T-helper 17 cell (primary cell): Measurements from ENCODE around the gene LCE7A. TPM values are rescaled to one million over a fixed set of nuclear protein-coding genes. Genes with fewer than 3 reads are reported as not detected.
A peak's percentile ranks its signal among the peaks of the same experiment; 100 is the strongest.

Source experiments
- ATAC-seq: fragments of 150-1000 bp; cut with Tn5 transposase; 2 replicates; pipeline ENCODE4 v1.10.0; 2021; ENCODE audit warnings: mild to moderate bottlenecking, moderate library complexity
- DNase-seq, 3 donors: peaks; one replicate each; pipeline versions ENCODE4 v3.0.0 to v3.0.0-alpha.2; 2020 to 2021
- H3K9me3 ChIP-seq: one replicate; pipeline ENCODE4 v1.7.0; 2013; ENCODE audit warnings: low read length, mild to moderate bottlenecking; ENCODE audit not compliant: control insufficient read depth, poor library complexity, severe bottlenecking
- H3K27ac Mint-ChIP-seq: one replicate; pipeline ENCODE4 v1.8.0; 2022; ENCODE audit warnings: mild to moderate bottlenecking, moderate library complexity, mixed read lengths
- H3K27me3 Mint-ChIP-seq: one replicate; pipeline ENCODE4 v1.8.0; 2022; ENCODE audit warnings: mixed read lengths
- H3K36me3 Mint-ChIP-seq: one replicate; pipeline ENCODE4 v1.8.0; 2022; ENCODE audit warnings: low read depth, mixed read lengths
- H3K4me1 Mint-ChIP-seq: one replicate; pipeline ENCODE4 v1.8.0; 2022; ENCODE audit warnings: mild to moderate bottlenecking, mixed read lengths
- H3K4me3 Mint-ChIP-seq: one replicate; pipeline ENCODE4 v1.8.0; 2022; ENCODE audit warnings: mild to moderate bottlenecking, moderate library complexity, mixed read lengths
- total RNA-seq, 4 donors: library from RNA in 2 of 4; stranded (reverse) in 2 of 4; gene quantifications; one replicate each; pipeline ENCODE4 v1.2.3 and lab custom pipeline; 2022 to 2026

The LCE7A gene
- total RNA-seq, 2 donors from 2014 or later = not detected

- H3K9me3 ChIP-seq = no peaks in the 10 kb centered on the region
- Mint-ChIP-seq H3K4me1 (peaks cover 2% of the 10 kb centered on the region), H3K27ac (no peak overlapping the region), H3K27me3 (peaks cover 17% of the 10 kb centered on the region), H3K4me3 (no peak overlapping the region), H3K36me3 (no peaks in the 10 kb centered on the region)
- DNase-seq (no peak), ATAC-seq (no peak)
These were observed 6.5 kb downstream of the LCE7A start for GRCh38 chr1:152866321-152866720.

GRCh38 chr1:152869808-152870419, 10.1 kb downstream of the LCE7A start:
- Mint-ChIP-seq H3K36me3 (no peaks in the 10 kb centered on the region), H3K27me3 (peaks cover 20% of the 10 kb centered on the region), H3K27ac (no peak overlapping the region), H3K4me1 (peaks cover 2% of the 10 kb centered on the region), H3K4me3 (no peak overlapping the region)
- peak; percentile 72 for ATAC-seq
- H3K9me3 ChIP-seq = no peaks in the 10 kb centered on the region
- peak in 2 of 3 donors; percentile 13 to 29 for DNase-seq

GRCh38 chr1:152870831-152871730, 11.3 kb downstream of the LCE7A start:
- Mint-ChIP-seq H3K4me3 (no peak overlapping the region), H3K4me1 (peaks cover 2% of the 10 kb centered on the region), H3K27ac (peak overlapping the region; percentile 16), H3K27me3 (peaks cover 29% of the 10 kb centered on the region), H3K36me3 (no peaks in the 10 kb centered on the region)
- no peak for DNase-seq
- no peak for ATAC-seq
- no peaks in the 10 kb centered on the region for H3K9me3 ChIP-seq

GRCh38 chr1:152871731-152872126, 11.9 kb downstream of the LCE7A start:
- Mint-ChIP-seq H3K4me3 (no peak overlapping the region), H3K36me3 (no peaks in the 10 kb centered on the region), H3K4me1 (peaks cover 2% of the 10 kb centered on the region), H3K27me3 (peaks cover 29% of the 10 kb centered on the region), H3K27ac (no peak overlapping the region)
- DNase-seq (no peak), ATAC-seq (no peak)
- no peaks in the 10 kb centered on the region for H3K9me3 ChIP-seq

- ATAC-seq (no peak), DNase-seq (no peak)
- no peaks in the 10 kb centered on the region for H3K36me3 Mint-ChIP-seq
- no peak overlapping the region for H3K27ac Mint-ChIP-seq
- H3K27me3 Mint-ChIP-seq = peaks cover 34% of the 10 kb centered on the region
- H3K4me3 Mint-ChIP-seq = no peak overlapping the region
- H3K9me3 ChIP-seq = no peaks in the 10 kb centered on the region
- peaks cover 2% of the 10 kb centered on the region for H3K4me1 Mint-ChIP-seq
These were observed 13.7 kb downstream of the LCE7A start for GRCh38 chr1:152873495-152873894.

GRCh38 chr1:152876827-152877226, 17.0 kb downstream of the LCE7A start:
- H3K36me3 Mint-ChIP-seq = no peaks in the 10 kb centered on the region
- H3K27ac Mint-ChIP-seq = no peak overlapping the region

GRCh38 chr1:152878042-152878441, 18.2 kb downstream of the LCE7A start, which contains the start of gene SMCP:
SMCP (plus strand) TSS chr1:152878322; CDS start chr1:152884423, 6,101 bp downstream.
- H3K27me3 Mint-ChIP-seq = peaks cover 27% of the 10 kb centered on the region
- ATAC-seq (no peak), DNase-seq (no peak)
- H3K9me3 ChIP-seq = no peaks in the 10 kb centered on the region
- peaks cover 6% of the 10 kb centered on the region for H3K4me1 Mint-ChIP-seq
- no peaks in the 10 kb centered on the region for H3K36me3 Mint-ChIP-seq
- no peak within 1 kb of the TSS for H3K27ac Mint-ChIP-seq
- no peak within 1 kb of the TSS for H3K4me3 Mint-ChIP-seq

More at GRCh38 chr1:152876827-152877226, 17.0 kb downstream of the LCE7A start:
- ATAC-seq = no peak
- peaks cover 6% of the 10 kb centered on the region for H3K4me1 Mint-ChIP-seq
- peaks cover 31% of the 10 kb centered on the region for H3K27me3 Mint-ChIP-seq
- no peaks in the 10 kb centered on the region for H3K9me3 ChIP-seq
- H3K4me3 Mint-ChIP-seq = no peak overlapping the region
- no peak for DNase-seq

GRCh38 chr1:152879559-152880198, 19.9 kb downstream of the LCE7A start:
- no peak overlapping the region for H3K4me3 Mint-ChIP-seq
- ATAC-seq (no peak), DNase-seq (no peak)

GRCh38 chr1:152880316-152880715, 20.5 kb downstream of the LCE7A start:
- peaks cover 8% of the 10 kb centered on the region for H3K4me1 Mint-ChIP-seq
- H3K27me3 Mint-ChIP-seq = peaks cover 18% of the 10 kb centered on the region
- H3K27ac Mint-ChIP-seq = no peak overlapping the region
- DNase-seq (no peak), ATAC-seq (no peak)
- no peaks in the 10 kb centered on the region for H3K36me3 Mint-ChIP-seq
- H3K4me3 Mint-ChIP-seq = peak overlapping the region; percentile 49
- no peaks in the 10 kb centered on the region for H3K9me3 ChIP-seq

More at GRCh38 chr1:152879559-152880198, 19.9 kb downstream of the LCE7A start:
- Mint-ChIP-seq H3K27ac (no peak overlapping the region), H3K4me1 (peaks cover 8% of the 10 kb centered on the region), H3K27me3 (peaks cover 24% of the 10 kb centered on the region), H3K36me3 (no peaks in the 10 kb centered on the region)
- no peaks in the 10 kb centered on the region for H3K9me3 ChIP-seq

GRCh38 chr1:152880907-152881306, 21.1 kb downstream of the LCE7A start:
- peaks cover 8% of the 10 kb centered on the region for H3K4me1 Mint-ChIP-seq
- H3K27me3 Mint-ChIP-seq = peaks cover 13% of the 10 kb centered on the region
- no peaks in the 10 kb centered on the region for H3K36me3 Mint-ChIP-seq
- no peak overlapping the region for H3K27ac Mint-ChIP-seq
- DNase-seq (no peak), ATAC-seq (no peak)
- H3K4me3 Mint-ChIP-seq = no peak overlapping the region
- H3K9me3 ChIP-seq = no peaks in the 10 kb centered on the region

- ATAC-seq = no peak
- peaks cover 16% of the 10 kb centered on the region for H3K27me3 Mint-ChIP-seq
- peaks cover 8% of the 10 kb centered on the region for H3K4me1 Mint-ChIP-seq
- no peak for DNase-seq
- no peak overlapping the region for H3K4me3 Mint-ChIP-seq
- H3K9me3 ChIP-seq = no peaks in the 10 kb centered on the region
- no peaks in the 10 kb centered on the region for H3K36me3 Mint-ChIP-seq
- no peak overlapping the region for H3K27ac Mint-ChIP-seq
These were observed 24.3 kb downstream of the LCE7A start for GRCh38 chr1:152884085-152884484.

- Mint-ChIP-seq H3K4me3 (no peak overlapping the region), H3K27me3 (peaks cover 16% of the 10 kb centered on the region), H3K36me3 (no peaks in the 10 kb centered on the region), H3K27ac (no peak overlapping the region), H3K4me1 (peaks cover 8% of the 10 kb centered on the region)
- ATAC-seq (no peak), DNase-seq (no peak)
- H3K9me3 ChIP-seq = no peaks in the 10 kb centered on the region
These were observed 24.7 kb downstream of the LCE7A start for GRCh38 chr1:152884506-152884905.

GRCh38 chr1:152884966-152885624, 25.3 kb downstream of the LCE7A start:
- no peak for ATAC-seq

More at GRCh38 chr1:152884966-152885624, 25.3 kb downstream of the LCE7A start:
- Mint-ChIP-seq H3K4me1 (peaks cover 5% of the 10 kb centered on the region), H3K4me3 (no peak overlapping the region), H3K36me3 (no peaks in the 10 kb centered on the region), H3K27me3 (peaks cover 10% of the 10 kb centered on the region), H3K27ac (no peak overlapping the region)
- H3K9me3 ChIP-seq = no peaks in the 10 kb centered on the region
- no peak for DNase-seq
